CD4-positive, alpha-beta T cell (primary cell): Measurements from ENCODE around the gene ARX. TPM values are rescaled to one million over a fixed set of nuclear protein-coding genes. Genes with fewer than 3 reads are reported as not detected.

Source experiments
- ATAC-seq: fragments of 200-7000 bp; cut with Tn5 transposase; one replicate; pipeline ENCODE4 v1.10.0; 2022; ENCODE audit warnings: mild to moderate bottlenecking; ENCODE audit not compliant: poor library complexity
- CTCF ChIA-PET: fragments of 350-600 bp; sonication (Branson Sonifier 250); formaldehyde crosslinking; loops from one replicate; lab custom pipeline; 2021; ENCODE audit warnings: antibody characterized with exemption, inconsistent platforms; lab: Charles Lee
- POLR2A ChIA-PET: fragments of 350-600 bp; sonication (Branson Sonifier 250); formaldehyde crosslinking; loops from one replicate; lab custom pipeline; 2021; ENCODE audit warnings: antibody characterized with exemption, inconsistent platforms; lab: Charles Lee
- DNase-seq, 14 experiments: peaks; one replicate each; pipeline ENCODE4 v3.0.0-alpha.2; 2013 to 2020; ENCODE audit warnings: mixed read lengths in 2 of 14
- H3K27ac ChIP-seq, 2 donors: one replicate each; pipeline versions ENCODE4 v1.5.1 to v1.7.0; 2013; ENCODE audit warnings: low read length in 2 of 2, low read depth in 1 of 2, mild to moderate bottlenecking in 1 of 2
- H3K27me3 ChIP-seq, 2 experiments: 1 replicate in 1 of 2; 2 replicates in 1 of 2; pipeline versions ENCODE4 v1.6.1 to v1.7.0; 2013; ENCODE audit warnings: low read length in 2 of 2, control low read depth in 1 of 2, mild to moderate bottlenecking in 1 of 2, moderate library complexity in 1 of 2; ENCODE audit not compliant: insufficient read depth in 2 of 2, control insufficient read depth in 1 of 2
- H3K36me3 ChIP-seq: one replicate; pipeline ENCODE4 v1.6.1; 2013; ENCODE audit warnings: low read length, control low read depth; ENCODE audit not compliant: insufficient read depth
- H3K4me1 ChIP-seq: one replicate; pipeline ENCODE4 v1.6.1; 2013; ENCODE audit warnings: low read length, control low read depth; ENCODE audit not compliant: insufficient read depth
- H3K4me3 ChIP-seq: one replicate; pipeline ENCODE4 v1.5.1; 2013; ENCODE audit warnings: mild to moderate bottlenecking, low read length, moderate library complexity
- H3K9me3 ChIP-seq, 2 experiments: 1 replicate in 1 of 2; 2 replicates in 1 of 2; pipeline versions ENCODE4 v1.6.1 to v1.7.0; 2013; ENCODE audit warnings: low read length in 2 of 2, mild to moderate bottlenecking in 2 of 2, control low read depth in 1 of 2, moderate library complexity in 1 of 2; ENCODE audit not compliant: control insufficient read depth in 1 of 2, insufficient read depth in 1 of 2
- H3K27ac Mint-ChIP-seq: one replicate; pipeline ENCODE4 v1.8.0; 2020; ENCODE audit warnings: mixed read lengths
- H3K27me3 Mint-ChIP-seq: one replicate; pipeline ENCODE4 v1.8.0; 2021; ENCODE audit warnings: mixed read lengths
- H3K36me3 Mint-ChIP-seq: one replicate; pipeline ENCODE4 v1.8.0; 2021; ENCODE audit warnings: low read depth, mixed read lengths
- H3K4me1 Mint-ChIP-seq: one replicate; pipeline ENCODE4 v1.8.0; 2021; ENCODE audit warnings: low read depth, mixed read lengths
- H3K4me3 Mint-ChIP-seq: one replicate; pipeline ENCODE4 v1.8.0; 2020; ENCODE audit warnings: mild to moderate bottlenecking, mixed read lengths
- H3K9me3 Mint-ChIP-seq: one replicate; pipeline ENCODE4 v1.8.0; 2020; ENCODE audit warnings: mixed read lengths
- intact Hi-C, 2 experiments: fragments of 100-400 bp; cut with DNase I in 1 of 2; cut with micrococcal nuclease in 1 of 2; formaldehyde crosslinking; loops; one replicate each; pipeline versions ENCODE4 v1.15.1 to v1.9.0; 2023 to 2025; cut with DNase I, micrococcal nuclease
- total RNA-seq, 174 experiments: library from RNA in 2 of 174; stranded (reverse) in 2 of 174; gene quantifications; one replicate each; pipeline ENCODE4 v1.2.3 and lab custom pipeline; 2021 to 2026
- TF ChIP-seq, protein P1 (sequence below): fragments of 200-600 bp; IDR thresholded peaks from one replicate; pipeline ENCODE4 v1.8.0; 2022; ENCODE audit warnings: antibody characterized with exemption, mild to moderate bottlenecking

Gene ARX
- total RNA-seq, 2 experiments from 2014 or later = not detected

DNA sequence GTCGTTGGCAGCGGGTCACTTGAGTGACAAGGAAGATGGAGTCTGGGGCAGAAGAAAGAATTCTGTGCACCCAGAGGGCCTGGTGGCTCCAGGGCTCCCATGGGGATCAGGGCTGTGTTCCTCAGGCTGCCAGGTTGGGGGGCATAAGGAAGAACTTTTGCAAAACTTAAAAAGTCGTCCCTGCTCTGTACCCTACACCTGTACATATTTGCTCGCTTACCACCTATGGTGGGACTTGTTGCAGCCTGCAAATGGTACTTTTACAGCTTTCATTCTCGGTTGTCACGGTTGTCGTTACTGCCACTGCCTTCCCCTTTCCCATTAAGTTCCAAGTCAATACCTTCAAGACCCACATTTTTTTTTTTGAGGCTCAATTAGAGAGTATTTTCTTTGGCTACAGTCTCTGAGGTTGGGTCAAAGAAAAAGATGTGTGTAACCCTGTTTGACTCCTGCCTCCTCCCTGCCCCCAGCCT lies 9.1 kb downstream of the ARX start:
- Mint-ChIP-seq H3K27ac (no peak overlapping the region), H3K9me3 (no peaks in the 10 kb centered on the region), H3K4me1 (peaks cover 12% of the 10 kb centered on the region), H3K36me3 (no peaks in the 10 kb centered on the region), H3K27me3 (peaks cover 62% of the 10 kb centered on the region), H3K4me3 (no peak overlapping the region)
- H3K4me3 ChIP-seq = no peak overlapping the region
- intact Hi-C loops = no loop called here
- TF ChIP-seq, protein P1, sequence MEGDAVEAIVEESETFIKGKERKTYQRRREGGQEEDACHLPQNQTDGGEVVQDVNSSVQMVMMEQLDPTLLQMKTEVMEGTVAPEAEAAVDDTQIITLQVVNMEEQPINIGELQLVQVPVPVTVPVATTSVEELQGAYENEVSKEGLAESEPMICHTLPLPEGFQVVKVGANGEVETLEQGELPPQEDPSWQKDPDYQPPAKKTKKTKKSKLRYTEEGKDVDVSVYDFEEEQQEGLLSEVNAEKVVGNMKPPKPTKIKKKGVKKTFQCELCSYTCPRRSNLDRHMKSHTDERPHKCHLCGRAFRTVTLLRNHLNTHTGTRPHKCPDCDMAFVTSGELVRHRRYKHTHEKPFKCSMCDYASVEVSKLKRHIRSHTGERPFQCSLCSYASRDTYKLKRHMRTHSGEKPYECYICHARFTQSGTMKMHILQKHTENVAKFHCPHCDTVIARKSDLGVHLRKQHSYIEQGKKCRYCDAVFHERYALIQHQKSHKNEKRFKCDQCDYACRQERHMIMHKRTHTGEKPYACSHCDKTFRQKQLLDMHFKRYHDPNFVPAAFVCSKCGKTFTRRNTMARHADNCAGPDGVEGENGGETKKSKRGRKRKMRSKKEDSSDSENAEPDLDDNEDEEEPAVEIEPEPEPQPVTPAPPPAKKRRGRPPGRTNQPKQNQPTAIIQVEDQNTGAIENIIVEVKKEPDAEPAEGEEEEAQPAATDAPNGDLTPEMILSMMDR = no peak
- CTCF ChIA-PET = no interaction called here
- H3K9me3 ChIP-seq = no peaks in the 10 kb centered on the region
- H3K27me3 ChIP-seq = peaks cover 19 to 54% of the 10 kb centered on the region in 2 experiments
- peaks cover 7% of the 10 kb centered on the region for H3K4me1 ChIP-seq
- no peaks in the 10 kb centered on the region for H3K36me3 ChIP-seq
- POLR2A ChIA-PET = no interaction called here
- H3K27ac ChIP-seq = no peak overlapping the region
- ATAC-seq (no peak), DNase-seq (no peak)

DNA sequence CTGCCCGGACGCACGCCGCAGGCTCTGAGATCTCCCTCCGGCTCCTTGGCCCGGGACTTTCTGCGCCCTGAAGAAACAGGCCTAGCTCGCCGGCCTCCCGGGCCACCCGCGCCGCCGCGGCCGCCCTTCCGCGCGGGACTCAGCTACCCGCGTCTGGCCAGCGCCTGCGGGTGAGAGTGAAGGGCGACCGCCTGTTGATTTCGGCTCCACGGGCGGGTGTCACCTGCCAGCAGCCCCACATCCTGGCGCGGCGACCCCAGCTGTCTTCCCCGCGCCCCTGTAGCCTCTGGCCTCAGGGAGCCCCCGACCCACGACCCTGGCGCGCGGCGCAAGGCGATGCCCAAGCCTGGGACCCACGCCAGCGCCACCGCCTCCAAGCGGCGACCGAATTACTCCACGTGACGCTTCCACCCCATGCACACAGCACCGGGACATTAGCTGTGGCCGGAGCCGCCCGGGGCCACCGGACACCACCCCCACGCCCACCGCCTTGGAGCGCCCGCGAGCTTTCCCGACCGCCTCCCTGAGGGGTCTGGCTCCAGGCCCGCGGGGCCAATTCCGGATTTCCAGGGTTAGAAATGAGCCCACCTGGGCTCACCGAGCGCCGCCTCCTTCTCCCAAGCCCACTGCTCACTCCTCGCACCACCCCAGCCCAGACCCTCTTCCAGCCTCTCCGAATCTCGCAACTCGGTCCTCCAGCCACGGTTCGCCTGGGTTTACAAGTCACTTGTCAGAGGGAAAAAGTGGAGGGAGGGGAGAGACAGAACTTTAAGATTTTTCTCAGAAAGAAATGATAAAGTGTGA lies 10.2 kb downstream of the ARX start:
- Histone ChIP-seq H3K4me1 (peaks cover 2% of the 10 kb centered on the region), H3K9me3 (no peaks in the 10 kb centered on the region), H3K27ac (no peak overlapping the region), H3K4me3 (no peak overlapping the region), H3K27me3 (peaks cover 17 to 47% of the 10 kb centered on the region in 2 experiments), H3K36me3 (no peaks in the 10 kb centered on the region)
- no peak for ATAC-seq
- no peak for DNase-seq
- Mint-ChIP-seq H3K27me3 (peaks cover 60% of the 10 kb centered on the region), H3K4me1 (peaks cover 12% of the 10 kb centered on the region), H3K27ac (no peak overlapping the region), H3K4me3 (no peak overlapping the region), H3K36me3 (no peaks in the 10 kb centered on the region), H3K9me3 (no peaks in the 10 kb centered on the region)
- intact Hi-C loops = no loop called here
- POLR2A ChIA-PET = no interaction called here
- TF ChIP-seq, protein P1 = no peak
- CTCF ChIA-PET = no interaction called here

DNA sequence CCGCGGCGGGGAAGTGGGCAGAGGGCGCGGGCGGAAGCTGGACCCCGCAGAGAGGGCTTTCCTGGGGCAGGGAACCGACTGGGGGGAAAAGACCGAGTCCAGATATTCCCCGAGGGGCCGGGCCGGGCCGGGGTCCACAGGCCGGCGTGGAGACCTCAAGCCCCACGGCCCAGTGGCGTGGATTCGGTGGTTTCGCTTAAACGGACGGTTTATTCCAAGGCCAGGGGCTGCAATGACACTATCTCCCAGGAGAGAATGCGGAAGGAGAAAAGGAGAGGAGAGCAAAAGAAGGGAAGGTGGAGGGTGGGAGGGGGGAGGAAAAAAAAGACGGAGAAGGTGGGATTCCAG lies 10.8 kb downstream of the ARX start:
- Mint-ChIP-seq H3K36me3 (no peaks in the 10 kb centered on the region), H3K4me3 (no peak overlapping the region), H3K4me1 (peaks cover 12% of the 10 kb centered on the region), H3K9me3 (no peaks in the 10 kb centered on the region), H3K27me3 (peaks cover 55% of the 10 kb centered on the region), H3K27ac (no peak overlapping the region)
- POLR2A ChIA-PET = no interaction called here
- ATAC-seq = no peak
- Histone ChIP-seq H3K36me3 (no peaks in the 10 kb centered on the region), H3K4me1 (peaks cover 2% of the 10 kb centered on the region), H3K9me3 (no peaks in the 10 kb centered on the region), H3K27ac (no peak overlapping the region), H3K4me3 (no peak overlapping the region), H3K27me3 (peaks cover 13 to 42% of the 10 kb centered on the region in 2 experiments)
- intact Hi-C loops = no loop called here
- TF ChIP-seq, protein P1 = no peak
- DNase-seq = no peak
- CTCF ChIA-PET = no interaction called here
